ENCODE data around the gene SVEP1. TPM values are rescaled to one million over a fixed set of nuclear protein-coding genes. Genes with fewer than 3 reads are reported as not detected.

SVEP1 gene
- total RNA-seq, 2 experiments from 2014 or later: not detected

DNA sequence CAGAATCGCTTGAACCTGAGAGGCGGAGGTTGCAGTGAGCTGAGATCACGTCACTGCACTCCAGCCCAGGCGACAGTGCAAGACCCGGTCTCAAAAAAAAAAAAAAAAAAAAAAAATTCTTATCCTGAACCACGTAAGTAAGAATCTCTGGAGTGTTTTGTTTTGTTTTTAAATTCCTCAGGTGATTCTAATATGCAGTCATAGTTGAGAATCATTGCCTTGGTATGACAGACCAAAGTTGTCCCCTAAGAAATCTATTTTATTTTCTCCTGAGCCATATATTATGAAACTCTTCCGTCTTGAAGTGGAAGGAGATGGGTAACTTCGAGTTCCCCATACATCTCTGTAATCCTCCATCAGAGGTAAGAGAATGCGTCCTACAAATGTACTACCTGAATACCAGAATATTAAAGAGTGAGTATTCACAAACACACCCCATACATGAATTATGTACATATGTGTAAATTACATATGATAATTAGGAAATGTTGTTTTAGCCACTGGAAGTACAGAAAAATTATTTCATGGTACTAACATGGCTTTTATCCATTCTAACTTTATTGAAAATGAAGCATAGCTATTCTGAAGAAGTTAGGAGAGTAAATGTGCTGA, 26.7 kb upstream of the SVEP1 start:
- no peak for DNase-seq (ENCODE audit: low spot score)
- ChIA-PET CTCF (ENCODE audit: unreplicated experiment) (no interaction called here), POLR2A (no interaction called here)
- Histone ChIP-seq H2AFZ (ENCODE audit: low read length) (no peak overlapping the region), H3K27ac (ENCODE audit: low read depth, low read length, poor library complexity, severe bottlenecking) (no peak overlapping the region), H3K36me3 (ENCODE audit: insufficient read depth, low read length) (no peaks in the 10 kb centered on the region), H4K20me1 (ENCODE audit: insufficient read depth, low read length) (no peaks in the 10 kb centered on the region), H3K9me3 (ENCODE audit: low read length) (no peaks in the 10 kb centered on the region), H3K79me2 (ENCODE audit: insufficient read depth, low read depth, low read length) (no peaks in the 10 kb centered on the region), H3K4me2 (ENCODE audit: low read length) (no peak overlapping the region), H3K4me3 (ENCODE audit: low read depth, low read length, poor library complexity, severe bottlenecking) (no peak overlapping the region), H3K4me1 (ENCODE audit: insufficient read depth, low read length, poor library complexity, severe bottlenecking) (no peaks in the 10 kb centered on the region), H3K9me2 (ENCODE audit: insufficient read depth, low read length) (no peaks in the 10 kb centered on the region)
- intact Hi-C loops (cut with micrococcal nuclease; ENCODE audit: unreplicated experiment): no loop called here
- TF ChIP-seq EZH2phosphoT487 (IDR thresholded peaks at IDR 0.05; ENCODE audit: borderline replicate concordance, low read depth, low read length): no peak
- TF ChIP-seq, protein P1, sequence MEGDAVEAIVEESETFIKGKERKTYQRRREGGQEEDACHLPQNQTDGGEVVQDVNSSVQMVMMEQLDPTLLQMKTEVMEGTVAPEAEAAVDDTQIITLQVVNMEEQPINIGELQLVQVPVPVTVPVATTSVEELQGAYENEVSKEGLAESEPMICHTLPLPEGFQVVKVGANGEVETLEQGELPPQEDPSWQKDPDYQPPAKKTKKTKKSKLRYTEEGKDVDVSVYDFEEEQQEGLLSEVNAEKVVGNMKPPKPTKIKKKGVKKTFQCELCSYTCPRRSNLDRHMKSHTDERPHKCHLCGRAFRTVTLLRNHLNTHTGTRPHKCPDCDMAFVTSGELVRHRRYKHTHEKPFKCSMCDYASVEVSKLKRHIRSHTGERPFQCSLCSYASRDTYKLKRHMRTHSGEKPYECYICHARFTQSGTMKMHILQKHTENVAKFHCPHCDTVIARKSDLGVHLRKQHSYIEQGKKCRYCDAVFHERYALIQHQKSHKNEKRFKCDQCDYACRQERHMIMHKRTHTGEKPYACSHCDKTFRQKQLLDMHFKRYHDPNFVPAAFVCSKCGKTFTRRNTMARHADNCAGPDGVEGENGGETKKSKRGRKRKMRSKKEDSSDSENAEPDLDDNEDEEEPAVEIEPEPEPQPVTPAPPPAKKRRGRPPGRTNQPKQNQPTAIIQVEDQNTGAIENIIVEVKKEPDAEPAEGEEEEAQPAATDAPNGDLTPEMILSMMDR (conservative IDR thresholded peaks at IDR 0.05; ENCODE audit: low read length): no peak
- BruUV-seq (replicated peaks): no TSS peak

DNA sequence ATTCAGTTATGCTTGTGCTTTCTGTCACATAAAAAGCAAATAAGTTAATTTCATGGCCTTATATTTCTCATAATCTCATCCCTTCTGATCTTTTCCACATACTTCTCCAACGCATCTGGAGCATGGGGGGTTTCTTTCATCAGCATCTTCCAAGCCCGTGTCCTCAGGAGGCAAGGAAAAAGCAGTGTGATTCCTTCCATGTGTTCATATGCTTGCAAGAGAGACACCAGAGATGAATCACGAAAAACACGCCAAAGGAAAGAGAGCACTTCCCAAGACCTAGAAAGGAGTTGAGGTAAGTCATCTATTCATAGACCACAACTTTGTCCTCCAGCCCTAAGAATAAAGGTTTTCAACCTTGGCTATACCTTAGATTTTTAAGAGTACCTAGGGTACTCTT, 26.0 kb upstream of the SVEP1 start:
- no peaks in the 10 kb centered on the region for H3K9me3 ChIP-seq (ENCODE audit: low read length)
- H4K20me1 ChIP-seq (ENCODE audit: insufficient read depth, low read length): no peaks in the 10 kb centered on the region
- H3K27ac ChIP-seq (ENCODE audit: low read depth, low read length, poor library complexity, severe bottlenecking): no peak overlapping the region
- intact Hi-C loops (cut with micrococcal nuclease; ENCODE audit: unreplicated experiment): no loop called here
- TF ChIP-seq, protein P1 (conservative IDR thresholded peaks at IDR 0.05; ENCODE audit: low read length): no peak
- no peak for TF ChIP-seq EZH2phosphoT487 (IDR thresholded peaks at IDR 0.05; ENCODE audit: borderline replicate concordance, low read depth, low read length)
- no TSS peak for BruUV-seq (replicated peaks)
- H3K36me3 ChIP-seq (ENCODE audit: insufficient read depth, low read length): no peaks in the 10 kb centered on the region
- no peaks in the 10 kb centered on the region for H3K9me2 ChIP-seq (ENCODE audit: insufficient read depth, low read length)
- no peak overlapping the region for H3K4me2 ChIP-seq (ENCODE audit: low read length)
- H2AFZ ChIP-seq (ENCODE audit: low read length): no peak overlapping the region
- H3K4me1 ChIP-seq (ENCODE audit: insufficient read depth, low read length, poor library complexity, severe bottlenecking): no peaks in the 10 kb centered on the region
- no peak overlapping the region for H3K4me3 ChIP-seq (ENCODE audit: low read depth, low read length, poor library complexity, severe bottlenecking)
- no peaks in the 10 kb centered on the region for H3K79me2 ChIP-seq (ENCODE audit: insufficient read depth, low read depth, low read length)
- CTCF ChIA-PET (ENCODE audit: unreplicated experiment): no interaction called here
- no peak for DNase-seq (ENCODE audit: low spot score)
- POLR2A ChIA-PET: no interaction called here

DNA sequence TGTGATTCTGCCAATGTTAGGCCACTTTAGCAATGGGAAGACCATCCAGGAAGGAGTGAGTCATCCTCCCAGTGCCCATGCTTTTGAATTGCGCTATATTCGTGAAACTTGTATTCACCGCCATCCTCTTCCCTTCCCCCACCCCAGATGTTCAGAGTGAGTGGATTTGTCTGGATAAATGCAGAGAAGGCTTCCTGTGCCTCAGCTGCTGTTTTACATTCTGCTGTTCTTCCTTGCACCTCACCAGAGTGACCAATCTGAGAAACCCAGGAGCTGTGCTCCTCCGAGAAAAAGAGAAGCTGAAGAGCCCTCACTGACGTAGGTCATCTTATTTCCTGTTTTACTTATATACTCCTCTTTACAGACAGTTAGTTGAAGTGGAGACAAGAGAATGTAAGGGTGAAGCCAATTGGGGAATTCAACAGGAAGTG, 24.6 kb upstream of the SVEP1 start:
- TF ChIP-seq, protein P1 (conservative IDR thresholded peaks at IDR 0.05; ENCODE audit: low read length): no peak
- no peak for TF ChIP-seq EZH2phosphoT487 (IDR thresholded peaks at IDR 0.05; ENCODE audit: borderline replicate concordance, low read depth, low read length)
- BruUV-seq (replicated peaks): no TSS peak
- H3K4me2 ChIP-seq (ENCODE audit: low read length): no peak overlapping the region
- no peak overlapping the region for H3K4me3 ChIP-seq (ENCODE audit: low read depth, low read length, poor library complexity, severe bottlenecking)
- intact Hi-C loops (cut with micrococcal nuclease; ENCODE audit: unreplicated experiment): no loop called here
- H4K20me1 ChIP-seq (ENCODE audit: insufficient read depth, low read length): no peaks in the 10 kb centered on the region
- H3K9me2 ChIP-seq (ENCODE audit: insufficient read depth, low read length): no peaks in the 10 kb centered on the region
- no peaks in the 10 kb centered on the region for H3K4me1 ChIP-seq (ENCODE audit: insufficient read depth, low read length, poor library complexity, severe bottlenecking)
- CTCF ChIA-PET (ENCODE audit: unreplicated experiment): no interaction called here
- DNase-seq (ENCODE audit: low spot score): no peak
- POLR2A ChIA-PET: interaction anchor here (0.5 kb wide), 1 partner anchor 1862 kb away, joined by 4 read pairs; no protein-coding TSS in a partner anchor
- no peak overlapping the region for H2AFZ ChIP-seq (ENCODE audit: low read length)
- no peak overlapping the region for H3K27ac ChIP-seq (ENCODE audit: low read depth, low read length, poor library complexity, severe bottlenecking)
- H3K36me3 ChIP-seq (ENCODE audit: insufficient read depth, low read length): no peaks in the 10 kb centered on the region
- no peaks in the 10 kb centered on the region for H3K79me2 ChIP-seq (ENCODE audit: insufficient read depth, low read depth, low read length)
- no peaks in the 10 kb centered on the region for H3K9me3 ChIP-seq (ENCODE audit: low read length)
